ENCODE results near the gene LRP1B. TPM values are rescaled to one million over a fixed set of nuclear protein-coding genes. Genes with fewer than 3 reads are reported as not detected.

Gene LRP1B
- total and polyA plus RNA-seq, 2 of the 8 experiments (the other 6 are each of a cell fraction or from before 2014, with no cell fraction given): 0.03 TPM; not detected in 1

DNA sequence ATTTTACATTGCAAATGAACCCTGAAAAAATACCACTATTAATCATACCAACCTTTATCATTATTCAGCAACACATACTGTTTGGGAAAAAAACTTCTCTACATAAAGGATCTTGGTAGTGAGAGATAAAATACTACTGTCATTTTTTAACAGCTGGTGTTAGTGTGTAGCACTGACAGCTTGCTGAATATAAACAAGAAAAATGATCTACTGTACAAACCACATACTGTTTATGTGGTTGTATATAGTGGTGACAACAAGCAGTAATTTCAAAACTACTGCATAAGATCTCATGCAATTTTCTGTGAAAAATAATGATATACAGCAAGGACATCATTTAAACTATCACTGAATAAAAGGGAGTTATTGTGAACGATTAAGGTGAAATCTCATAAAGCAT lies 601.2 kb downstream of the LRP1B start:
- Histone ChIP-seq H3K27me3 (replicated peaks in 1 of 4; ENCODE audit: control insufficient read depth in 3 of 4, extremely low read depth in 1 of 4, insufficient read depth in 3 of 4, low read length in 3 of 4) (no peaks in the 10 kb centered on the region), H2BK20ac (ENCODE audit: low read length) (no peak overlapping the region), H3K14ac (ENCODE audit: insufficient read length) (no peak overlapping the region), H2BK15ac (ENCODE audit: low read length) (no peak overlapping the region), H3K4ac (replicated peaks; ENCODE audit: insufficient read length, low read depth, low read length) (no peak overlapping the region), H3K23ac (ENCODE audit: insufficient read length) (no peak overlapping the region), H3K4me1 (replicated peaks in 1 of 4; ENCODE audit: control insufficient read depth in 3 of 4, insufficient read depth in 4 of 4, low read length in 3 of 4) (no peaks in the 10 kb centered on the region), H4K91ac (replicated peaks; ENCODE audit: insufficient read length, low read length) (no peak overlapping the region), H3K56ac (replicated peaks; ENCODE audit: insufficient read length, low read depth, low read length) (no peak overlapping the region), H2BK120ac (replicated peaks; ENCODE audit: low read depth, low read length) (no peak overlapping the region), H4K20me1 (replicated peaks in 1 of 2; ENCODE audit: control insufficient read depth in 1 of 2, insufficient read depth in 2 of 2, low read length in 2 of 2) (no peaks in the 10 kb centered on the region), H4K5ac (ENCODE audit: insufficient read length, low read depth, low read length) (no peak overlapping the region), H3K27ac (ENCODE audit: low read depth, low read length) (no peak overlapping the region), H3K4me3 (ENCODE audit: extremely low read depth in 1 of 4, insufficient read depth in 2 of 4, low read depth in 3 of 4, low read length in 4 of 4) (no peak overlapping the region), H3K79me1 (ENCODE audit: low read depth, low read length) (no peaks in the 10 kb centered on the region), H4K8ac (ENCODE audit: extremely low read depth, insufficient read depth, low read length) (no peak overlapping the region), H3K23me2 (ENCODE audit: low read depth, low read length) (no peaks in the 10 kb centered on the region), H2AFZ (ENCODE audit: low read length) (no peak overlapping the region), H3K4me2 (ENCODE audit: insufficient read depth in 1 of 2, low read depth in 2 of 2, low read length in 2 of 2) (no peak overlapping the region), H2BK5ac (ENCODE audit: low read depth, low read length) (no peak overlapping the region), H3K36me3 (ENCODE audit: control insufficient read depth in 2 of 4, insufficient read depth in 4 of 4, low read length in 3 of 4) (no peaks in the 10 kb centered on the region), H3K79me2 (ENCODE audit: control insufficient read depth in 1 of 2, insufficient read depth in 2 of 2, low read length in 2 of 2) (no peaks in the 10 kb centered on the region), H3K9me3 (ENCODE audit: insufficient read depth in 2 of 2, low read depth in 1 of 2, low read length in 1 of 2) (no peaks in the 10 kb centered on the region), H3K9ac (replicated peaks in 1 of 4; ENCODE audit: extremely low read depth in 1 of 4, low read depth in 3 of 4, low read length in 3 of 4) (no peak overlapping the region), H2BK12ac (ENCODE audit: low read depth, low read length) (no peak overlapping the region), H2AK5ac (ENCODE audit: low read depth, low read length) (no peak overlapping the region), H3K18ac (ENCODE audit: extremely low read depth, low read length) (no peak overlapping the region)
- WGBS, 2 experiments (ENCODE audit: extremely low coverage in 1 of 2, insufficient coverage in 1 of 2, insufficient read length in 1 of 2, insufficient replicate concordance in 2 of 2, low coverage in 1 of 2, low lambda C conversion rate in 2 of 2, missing lambda C conversion rate in 1 of 2): 80% methylated on average over 1 of the region's 1 CpG; no CpG with 5 or more reads in 1 of the 2 experiments
- POLR2A ChIA-PET (ENCODE audit: partially characterized antibody): no interaction called here
- DNase-seq (ENCODE audit: low read depth in 1 of 2, low spot score in 2 of 2) (no peak), FAIRE-seq (no peak)
- CTCF ChIA-PET (ENCODE audit: partially characterized antibody): no interaction called here
- no peak for TF ChIP-seq HDAC6 (IDR thresholded peaks at IDR 0.05; ENCODE audit: low read depth, low read length)
- TF ChIP-seq EZH2 (IDR thresholded peaks at IDR 0.05; ENCODE audit: low read depth, low read length, severe bottlenecking): no peak
- TF ChIP-seq YY1 (IDR thresholded peaks at IDR 0.05; ENCODE audit: low read depth, low read length): no peak
- TF ChIP-seq TCF12 (IDR thresholded peaks at IDR 0.05; ENCODE audit: low read depth, low read length): no peak
- no peak for TF ChIP-seq SRF (IDR thresholded peaks at IDR 0.05; ENCODE audit: low read depth, low read length)
- no peak for TF ChIP-seq RAD21 (IDR thresholded peaks at IDR 0.05 in 1 of 2, conservative IDR thresholded peaks at IDR 0.05 in 1 of 2; ENCODE audit: low read depth in 2 of 2, low read length in 2 of 2)
- TF ChIP-seq BCL11A (IDR thresholded peaks at IDR 0.05; ENCODE audit: low read depth in 2 of 2, low read length in 2 of 2): no peak
- TF ChIP-seq POLR2A (IDR thresholded peaks at IDR 0.05; ENCODE audit: control extremely low read depth in 1 of 2, low read depth in 2 of 2, low read length in 2 of 2): no peak
- no peak for TF ChIP-seq TEAD4 (IDR thresholded peaks at IDR 0.05; ENCODE audit: low read depth, low read length)
- TF ChIP-seq NANOG (IDR thresholded peaks at IDR 0.05; ENCODE audit: insufficient read depth, low read depth, low read length, poor library complexity, severe bottlenecking): no peak
- no peak for TF ChIP-seq RXRA (IDR thresholded peaks at IDR 0.05; ENCODE audit: insufficient read depth, low read depth, low read length)
- no peak for TF ChIP-seq USF2 (IDR thresholded peaks at IDR 0.05; ENCODE audit: low read length)
- no peak for TF ChIP-seq HDAC2 (IDR thresholded peaks at IDR 0.05; ENCODE audit: borderline replicate concordance in 1 of 2, low read depth in 2 of 2, low read length in 2 of 2)

All from H1 (cell line).